ENCODE measurements around the gene ZNF284. TPM values are rescaled to one million over a fixed set of nuclear protein-coding genes. Genes with fewer than 3 reads are reported as not detected.

The ZNF284 gene
- total RNA-seq: 1 to 10 TPM; 1.2 to 1.6 TPM

DNA sequence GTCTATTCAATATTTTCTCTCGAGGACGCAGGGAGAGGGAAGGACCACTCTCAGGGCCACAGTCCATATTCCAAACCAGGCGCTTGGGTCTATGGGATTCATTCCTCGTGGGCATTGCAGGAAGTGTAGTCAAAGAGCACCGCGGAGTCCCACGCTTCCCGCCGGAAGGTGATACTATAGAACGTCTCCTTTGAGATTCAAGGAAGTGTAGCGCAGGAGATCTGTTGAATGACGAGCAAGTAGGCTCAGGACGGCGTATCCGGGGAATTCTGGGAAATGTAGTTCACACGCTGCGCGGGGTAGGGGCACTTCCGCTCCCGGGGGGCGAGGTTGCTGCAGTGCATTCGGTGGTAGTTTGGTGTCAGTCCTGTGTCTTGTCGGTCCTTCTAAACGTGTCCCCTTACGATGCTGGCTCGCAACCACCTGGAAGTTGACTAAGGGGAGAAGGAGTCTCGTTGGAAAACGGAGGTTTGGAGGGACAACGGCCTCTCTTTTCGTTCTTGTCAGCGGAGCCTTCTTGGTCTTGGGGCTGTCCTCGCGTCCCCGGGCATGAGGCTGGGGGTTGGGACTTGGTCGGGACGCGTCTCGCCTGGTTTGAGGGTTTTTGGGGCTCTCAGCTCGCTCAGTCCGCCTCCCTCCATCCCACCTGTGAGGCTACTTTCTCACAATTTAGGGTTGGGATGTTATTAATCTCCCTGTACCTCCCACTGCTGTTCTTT, at the start of gene ZNF284:
TSS of gene ZNF284 (plus strand) at position 336 of the 719 bp plus-strand sequence. CDS start 4,231 bp downstream, outside the sequence.
- peak within 1 kb of the TSS; percentile 56 to 72 for H3K4me3 ChIP-seq
- peaks cover 0 to 19% of the 10 kb centered on the region in 2 donors for H3K9me3 ChIP-seq
- H3K27me3 ChIP-seq: no peaks in the 10 kb centered on the region
- H3K36me3 ChIP-seq: peaks cover 9% of the 10 kb centered on the region
- TF ChIP-seq, protein P1, sequence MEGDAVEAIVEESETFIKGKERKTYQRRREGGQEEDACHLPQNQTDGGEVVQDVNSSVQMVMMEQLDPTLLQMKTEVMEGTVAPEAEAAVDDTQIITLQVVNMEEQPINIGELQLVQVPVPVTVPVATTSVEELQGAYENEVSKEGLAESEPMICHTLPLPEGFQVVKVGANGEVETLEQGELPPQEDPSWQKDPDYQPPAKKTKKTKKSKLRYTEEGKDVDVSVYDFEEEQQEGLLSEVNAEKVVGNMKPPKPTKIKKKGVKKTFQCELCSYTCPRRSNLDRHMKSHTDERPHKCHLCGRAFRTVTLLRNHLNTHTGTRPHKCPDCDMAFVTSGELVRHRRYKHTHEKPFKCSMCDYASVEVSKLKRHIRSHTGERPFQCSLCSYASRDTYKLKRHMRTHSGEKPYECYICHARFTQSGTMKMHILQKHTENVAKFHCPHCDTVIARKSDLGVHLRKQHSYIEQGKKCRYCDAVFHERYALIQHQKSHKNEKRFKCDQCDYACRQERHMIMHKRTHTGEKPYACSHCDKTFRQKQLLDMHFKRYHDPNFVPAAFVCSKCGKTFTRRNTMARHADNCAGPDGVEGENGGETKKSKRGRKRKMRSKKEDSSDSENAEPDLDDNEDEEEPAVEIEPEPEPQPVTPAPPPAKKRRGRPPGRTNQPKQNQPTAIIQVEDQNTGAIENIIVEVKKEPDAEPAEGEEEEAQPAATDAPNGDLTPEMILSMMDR (IDR thresholded peaks at IDR 0.05): no peak
- peaks cover 0 to 16% of the 10 kb centered on the region in 2 donors for H3K4me1 ChIP-seq
- DNase-seq (ENCODE audit: low spot score): peak; percentile 86
- H3K27ac ChIP-seq: peak within 1 kb of the TSS in 1 of 2 donors; percentile 54

DNA sequence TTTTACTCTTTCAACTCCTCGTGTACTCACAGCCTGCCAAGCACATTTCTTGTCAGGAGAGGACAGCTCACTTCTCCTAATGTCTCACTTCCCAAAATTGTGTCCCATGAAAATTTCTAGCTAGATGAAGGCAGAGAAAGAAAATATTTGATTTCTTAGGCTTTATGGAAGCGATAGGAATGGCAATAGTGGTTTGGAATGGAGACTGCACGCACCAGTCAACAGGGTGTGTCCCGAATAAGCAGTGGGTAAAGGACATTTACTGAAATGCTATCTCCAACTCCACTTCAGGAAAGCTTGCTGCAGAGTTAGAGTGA, 47.1 kb upstream of the ZNF284 start:
- DNase-seq (ENCODE audit: low spot score): no peak
- peak overlapping the region; percentile 85 to 91 for H3K4me3 ChIP-seq
- TF ChIP-seq, protein P1 (IDR thresholded peaks at IDR 0.05): no peak
- H3K9me3 ChIP-seq: peaks cover 5 to 20% of the 10 kb centered on the region in 2 donors
- peaks cover 0 to 7% of the 10 kb centered on the region in 2 donors for H3K4me1 ChIP-seq
- H3K36me3 ChIP-seq: peaks cover 31% of the 10 kb centered on the region
- H3K27ac ChIP-seq: peak overlapping the region; percentile 65 to 76
- no peaks in the 10 kb centered on the region for H3K27me3 ChIP-seq

DNA sequence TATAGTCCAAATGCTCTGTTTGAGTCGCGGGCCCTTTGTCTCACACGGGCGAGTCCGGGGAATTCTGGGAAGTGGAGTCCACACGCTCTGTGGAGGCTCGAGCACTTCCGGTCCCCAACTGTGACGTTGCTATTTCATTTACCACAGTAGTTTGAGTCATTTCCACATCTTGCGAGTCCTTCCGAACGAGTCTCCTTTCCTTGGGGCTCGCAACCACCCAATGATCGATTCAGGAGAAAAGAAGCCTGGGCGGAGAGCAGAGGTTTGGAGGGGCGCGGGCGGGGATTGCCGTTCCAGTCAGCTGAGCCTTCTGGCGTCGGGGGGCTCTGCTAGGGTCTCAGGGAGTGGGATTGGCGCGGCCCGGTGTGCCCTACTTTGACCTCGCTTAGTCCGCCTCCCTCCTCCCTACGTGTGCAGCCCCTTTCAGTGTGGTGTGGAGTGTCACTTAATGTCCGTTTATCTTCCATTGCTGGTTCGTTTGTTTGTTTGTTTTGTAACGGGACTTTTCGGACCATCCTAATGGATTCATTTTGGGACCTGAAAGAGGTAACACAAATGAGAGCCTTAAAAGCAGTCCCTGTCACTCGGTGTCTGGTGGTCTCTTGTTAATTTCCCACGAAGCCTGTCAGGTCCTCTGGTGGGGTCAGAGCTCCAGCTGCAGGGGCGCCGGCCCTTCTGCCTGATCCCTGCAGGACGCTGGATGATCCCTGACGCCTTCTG, 46.6 kb upstream of the ZNF284 start, which contains the start of gene ZNF222:
TSS of gene ZNF222 (plus strand) at position 163 of the 720 bp plus-strand sequence. CDS start at position 221, 58 bp downstream.
- Histone ChIP-seq H3K27ac (peak within 1 kb of the TSS; percentile 65 to 76), H3K36me3 (peaks cover 36% of the 10 kb centered on the region), H3K27me3 (no peaks in the 10 kb centered on the region), H3K4me1 (peaks cover 0 to 7% of the 10 kb centered on the region in 2 donors), H3K9me3 (peaks cover 6 to 25% of the 10 kb centered on the region in 2 donors), H3K4me3 (peak within 1 kb of the TSS; percentile 85 to 91)
- TF ChIP-seq, protein P1 (IDR thresholded peaks at IDR 0.05): no peak
- DNase-seq (ENCODE audit: low spot score): peak; percentile 91

DNA sequence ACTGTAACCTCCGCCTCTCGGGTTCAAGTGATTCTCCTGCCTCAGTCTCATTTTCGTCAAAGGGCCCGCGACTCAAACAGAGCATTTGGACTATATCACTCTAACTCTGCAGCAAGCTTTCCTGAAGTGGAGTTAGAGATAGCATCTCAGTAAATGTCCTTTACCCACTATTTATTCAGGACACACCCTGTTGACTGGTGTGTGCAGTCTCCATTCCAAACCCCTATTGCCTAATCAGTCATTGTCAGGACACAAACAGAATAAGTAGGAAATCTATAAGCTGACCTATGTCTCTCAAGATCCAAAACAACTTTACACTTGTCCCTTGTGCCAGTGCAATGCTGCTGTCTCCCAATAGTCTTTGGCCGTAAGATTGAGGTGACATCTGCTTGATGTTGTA, 45.3 kb upstream of the ZNF284 start:
- TF ChIP-seq, protein P1 (IDR thresholded peaks at IDR 0.05): no peak
- Histone ChIP-seq H3K36me3 (peaks cover 49% of the 10 kb centered on the region), H3K27me3 (no peaks in the 10 kb centered on the region), H3K4me3 (no peak overlapping the region), H3K27ac (no peak overlapping the region), H3K4me1 (peaks cover 0 to 7% of the 10 kb centered on the region in 2 donors), H3K9me3 (peaks cover 7 to 38% of the 10 kb centered on the region in 2 donors)
- DNase-seq (ENCODE audit: low spot score): no peak

DNA sequence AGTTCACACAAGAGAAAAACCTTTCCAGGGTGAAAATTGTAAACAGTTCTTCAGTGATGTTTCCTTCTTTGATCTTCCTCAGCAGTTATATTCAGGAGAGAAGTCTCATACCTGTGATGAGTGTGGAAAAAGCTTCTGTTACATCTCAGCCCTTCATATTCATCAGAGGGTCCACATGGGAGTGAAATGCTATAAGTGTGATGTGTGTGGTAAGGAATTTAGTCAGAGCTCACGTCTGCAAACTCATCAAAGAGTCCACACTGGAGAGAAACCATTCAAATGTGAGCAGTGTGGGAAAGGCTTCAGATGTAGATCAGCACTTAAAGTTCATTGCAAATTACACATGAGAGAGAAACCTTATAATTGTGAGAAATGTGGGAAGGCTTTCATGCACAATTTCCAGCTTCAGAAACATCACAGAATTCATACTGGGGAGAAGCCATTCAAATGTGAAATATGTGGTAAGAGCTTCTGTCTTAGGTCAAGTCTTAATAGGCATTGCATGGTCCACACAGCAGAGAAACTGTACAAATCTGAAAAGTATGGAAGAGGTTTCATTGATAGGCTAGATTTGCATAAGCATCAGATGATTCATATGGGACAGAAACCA, 39.9 kb upstream of the ZNF284 start:
- Histone ChIP-seq H3K4me3 (no peak overlapping the region), H3K9me3 (peaks cover 35 to 91% of the 10 kb centered on the region in 2 donors), H3K27ac (no peak overlapping the region), H3K27me3 (no peaks in the 10 kb centered on the region), H3K36me3 (peaks cover 56% of the 10 kb centered on the region), H3K4me1 (no peaks in the 10 kb centered on the region)
- DNase-seq (ENCODE audit: low spot score): no peak
- TF ChIP-seq, protein P1 (IDR thresholded peaks at IDR 0.05): no peak

All from right atrium auricular region (tissue), 2 donors.